Esophagus muscularis mucosa (tissue), 3 donors: ENCODE data around the gene PRPF40B.
A peak's percentile ranks its signal among the peaks of the same experiment; 100 is the strongest.

Experiments used
- CTCF ChIP-seq, 3 experiments: fragments of 200-600 bp in 2 of 3; fragments of 450-650 bp in 1 of 3; sonication (generic) in 2 of 3; IDR thresholded peaks; one replicate each; pipeline ENCODE4 v1.5.1; 2017 to 2019; ENCODE audit warnings: antibody characterized with exemption in 3 of 3, mild to moderate bottlenecking in 2 of 3, moderate library complexity in 1 of 3
- POLR2A ChIP-seq: fragments of 450-650 bp; IDR thresholded peaks from one replicate; pipeline ENCODE4 v1.6.1; 2017; ENCODE audit warnings: antibody characterized with exemption, moderate library complexity, mild to moderate bottlenecking, low read depth

- TF ChIP-seq CTCF (IDR thresholded peaks at IDR 0.05) (peak in 2 of 3 experiments; percentile 52 to 70), POLR2A (no peak)
Measured at GRCh38 chr12:49673446-49674317, 50.3 kb downstream of the PRPF40B start.
